Left ventricle myocardium inferior (tissue), 1 donor: ENCODE data around the gene INO80D. TPM values are rescaled to one million over a fixed set of nuclear protein-coding genes. Genes with fewer than 3 reads are reported as not detected.
A peak's percentile ranks its signal among the peaks of the same experiment; 100 is the strongest.
"Not testable (repeated sequence)": the region's sequence is repeated elsewhere in the genome, so short reads cannot be mapped to it uniquely, and the experiment has no call there.

ENCODE experiments used
- DNase-seq: peaks from one replicate; pipeline ENCODE4 v3.0.0-alpha.2; 2020
- H3K27ac ChIP-seq: fragments of 200-600 bp; replicated peaks from 2 replicates; pipeline ENCODE4 v1.8.0; 2021
- H3K27me3 ChIP-seq: fragments of 200-600 bp; 2 replicates; pipeline ENCODE4 v1.8.0; 2021; ENCODE audit warnings: low read depth
- H3K36me3 ChIP-seq: fragments of 200-600 bp; 2 replicates; pipeline ENCODE4 v1.8.0; 2021
- H3K4me1 ChIP-seq: fragments of 200-600 bp; 2 replicates; pipeline ENCODE4 v1.8.0; 2021
- H3K4me3 ChIP-seq: fragments of 200-600 bp; 2 replicates; pipeline ENCODE4 v1.8.0; 2021; ENCODE audit warnings: mild to moderate bottlenecking, moderate library complexity
- H3K9me3 ChIP-seq: fragments of 200-600 bp; replicated peaks from 2 replicates; pipeline ENCODE4 v1.8.0; 2021
- CTCF ChIP-seq: fragments of 200-600 bp; IDR thresholded peaks from 2 replicates; pipeline ENCODE4 v1.8.0; 2021; ENCODE audit warnings: antibody characterized with exemption, mild to moderate bottlenecking, borderline replicate concordance
- intact Hi-C: fragments of 100-400 bp; cut with micrococcal nuclease; formaldehyde crosslinking; loops from one replicate; pipeline ENCODE4 v1.11.0; 2022
- total RNA-seq: library from RNA; stranded (reverse); fragmentation: NEBNext Ultra II Directional; extraction: Animal tissue kit (Norgen Biotek cat#: 25700); gene quantifications from one replicate; pipeline ENCODE4 v1.2.1, GENCODE V29; 2021
- donor health status: DM: no; HTN: yes; CAD: no; lungs with severe emphysema.

Gene INO80D
- total RNA-seq, 1 donor from 2014 or later, result 12.8 TPM

DNA sequence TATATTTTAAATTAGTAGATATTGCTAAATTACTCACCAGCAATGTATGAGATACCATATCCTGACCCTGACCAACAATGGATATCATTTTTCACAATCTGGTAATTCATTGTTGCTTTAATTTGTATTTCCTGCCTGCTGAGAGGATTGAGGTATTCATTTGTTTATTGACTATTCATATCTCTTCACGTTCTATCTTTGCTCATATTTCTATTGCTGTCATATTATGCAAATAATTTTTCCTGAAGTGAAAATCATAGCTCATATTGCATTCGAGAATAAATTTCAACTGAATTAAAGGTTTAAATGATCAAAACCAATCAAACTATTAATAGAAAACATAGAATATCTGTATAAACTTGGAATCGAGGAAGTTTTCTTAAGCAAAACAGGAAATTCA is 31.0 kb downstream of the INO80D start:
- Histone ChIP-seq H3K4me1 (peaks cover 9% of the 10 kb centered on the region), H3K27me3 (no peaks in the 10 kb centered on the region), H3K27ac (no peak overlapping the region), H3K9me3 (no peaks in the 10 kb centered on the region), H3K4me3 (no peak overlapping the region), H3K36me3 (peaks cover 46% of the 10 kb centered on the region)
- intact Hi-C loops, result no loop called here
- no peak for DNase-seq
- TF ChIP-seq CTCF, result no peak

- Histone ChIP-seq H3K4me1 (peaks cover 9% of the 10 kb centered on the region), H3K27ac (no peak overlapping the region), H3K36me3 (peaks cover 35% of the 10 kb centered on the region), H3K9me3 (no peaks in the 10 kb centered on the region), H3K4me3 (no peak overlapping the region), H3K27me3 (no peaks in the 10 kb centered on the region)
- intact Hi-C loops, result no loop called here
- TF ChIP-seq CTCF, result no peak
- no peak for DNase-seq
Measured at GRCh38 chr2:206051912-206052311, 34.1 kb downstream of the INO80D start.

DNA sequence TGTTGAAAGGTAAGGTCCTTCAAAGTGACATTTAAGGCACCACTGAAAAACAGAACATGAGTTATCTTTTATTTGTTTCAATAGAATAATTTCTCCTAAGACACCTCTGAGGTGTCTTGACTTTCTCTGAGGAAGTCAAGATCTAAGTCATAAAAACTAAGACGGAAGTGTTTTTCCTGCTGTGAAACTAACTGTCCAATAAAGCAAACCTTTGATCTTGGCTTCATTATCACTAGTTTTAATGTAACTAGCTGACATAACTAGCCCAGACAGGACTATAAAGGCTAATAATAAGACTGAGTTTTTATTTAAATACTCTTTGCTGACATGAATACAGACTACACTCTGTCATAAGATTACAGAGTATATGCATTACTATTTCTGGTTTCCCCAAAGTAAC is 36.6 kb downstream of the INO80D start:
- H3K27ac ChIP-seq, result no peak overlapping the region
- H3K4me1 ChIP-seq, result no peaks in the 10 kb centered on the region
- no peaks in the 10 kb centered on the region for H3K27me3 ChIP-seq
- no peak for TF ChIP-seq CTCF
- intact Hi-C loops, result no loop called here
- H3K9me3 ChIP-seq, result no peaks in the 10 kb centered on the region
- no peak for DNase-seq
- H3K36me3 ChIP-seq, result peaks cover 38% of the 10 kb centered on the region
- H3K4me3 ChIP-seq, result no peak overlapping the region

- no peak overlapping the region for H3K4me3 ChIP-seq
- no peaks in the 10 kb centered on the region for H3K27me3 ChIP-seq
- intact Hi-C loops, result no loop called here
- H3K9me3 ChIP-seq, result no peaks in the 10 kb centered on the region
- H3K27ac ChIP-seq, result no peak overlapping the region
- TF ChIP-seq CTCF, result no peak
- DNase-seq, result no peak
- peaks cover 44% of the 10 kb centered on the region for H3K36me3 ChIP-seq
- H3K4me1 ChIP-seq, result peaks cover 10% of the 10 kb centered on the region
Measured at GRCh38 chr2:206045251-206045650, 40.7 kb downstream of the INO80D start.

- no peaks in the 10 kb centered on the region for H3K27me3 ChIP-seq
- H3K9me3 ChIP-seq, result no peaks in the 10 kb centered on the region
- TF ChIP-seq CTCF, result no peak
- H3K27ac ChIP-seq, result peak overlapping the region; percentile 55
- H3K4me1 ChIP-seq, result peaks cover 29% of the 10 kb centered on the region
- DNase-seq, result no peak
- intact Hi-C loops, result no loop called here
- no peak overlapping the region for H3K4me3 ChIP-seq
- peaks cover 42% of the 10 kb centered on the region for H3K36me3 ChIP-seq
Measured at GRCh38 chr2:206040525-206040924, 45.4 kb downstream of the INO80D start.

GRCh38 chr2:206035393-206035792 is 50.6 kb downstream of the INO80D start:
- intact Hi-C loops, result not testable (repeated sequence)
- peaks cover 10% of the 10 kb centered on the region for H3K9me3 ChIP-seq

DNA sequence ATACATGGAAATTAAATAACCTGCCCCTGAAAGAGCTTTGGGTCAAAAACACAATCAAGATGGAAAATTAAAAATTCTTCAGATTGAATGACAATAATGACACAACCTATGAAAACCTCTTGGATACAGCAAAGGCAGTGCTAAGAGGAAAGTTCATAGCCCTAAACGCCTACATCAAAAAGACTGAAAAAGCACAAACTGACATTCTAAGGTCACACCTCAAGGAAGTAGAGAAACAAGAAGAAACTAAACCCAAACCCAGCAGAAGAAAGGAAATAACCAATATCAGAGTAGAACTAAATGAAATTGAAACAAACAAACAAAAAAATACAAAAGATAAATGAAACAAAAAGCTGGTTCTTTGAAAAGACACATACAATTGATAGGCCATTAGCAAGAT is 52.5 kb downstream of the INO80D start:
- Histone ChIP-seq H3K36me3 (peaks cover 29% of the 10 kb centered on the region), H3K9me3 (peaks cover 10% of the 10 kb centered on the region), H3K4me1 (peaks cover 27% of the 10 kb centered on the region)
- intact Hi-C loops, DNase-seq, H3K4me3 ChIP-seq, H3K27me3 ChIP-seq, H3K27ac ChIP-seq: not testable (repeated sequence)

More at GRCh38 chr2:206035393-206035792, 50.6 kb downstream of the INO80D start:
- not testable (repeated sequence) for DNase-seq, H3K27me3 ChIP-seq, H3K27ac ChIP-seq, H3K4me3 ChIP-seq
- Histone ChIP-seq H3K36me3 (peaks cover 36% of the 10 kb centered on the region), H3K4me1 (peaks cover 36% of the 10 kb centered on the region)
